GM18502 (cell line): ENCODE data around the gene FBXO17.

Source experiments
- ATAC-seq: cut with Tn5 transposase; IDR thresholded peaks from one replicate; pipeline ENCODE4 v1.9.1; 2021; ENCODE audit warnings: mild to moderate bottlenecking; ENCODE audit not compliant: unreplicated experiment, poor library complexity

Gene FBXO17

GRCh38 chr19:38919837-38920601 is 55.5 kb downstream of the FBXO17 start:
- no peak for ATAC-seq

GRCh38 chr19:38918526-38918925 is 57.0 kb downstream of the FBXO17 start:
- ATAC-seq: no peak

- no peak for ATAC-seq
These were observed 57.5 kb downstream of the FBXO17 start for GRCh38 chr19:38917921-38918491.

- no peak for ATAC-seq
These were observed 58.0 kb downstream of the FBXO17 start for GRCh38 chr19:38917516-38917915.

- no peak for ATAC-seq
These were observed 59.9 kb downstream of the FBXO17 start for GRCh38 chr19:38915329-38916321.

- no peak for ATAC-seq
These were observed 61.6 kb downstream of the FBXO17 start for GRCh38 chr19:38913958-38914357.

GRCh38 chr19:38912600-38913514 is 62.7 kb downstream of the FBXO17 start:
- no peak for ATAC-seq

GRCh38 chr19:38911388-38912001 is 64.0 kb downstream of the FBXO17 start:
- ATAC-seq: no peak

- no peak for ATAC-seq
These were observed 65.1 kb downstream of the FBXO17 start for GRCh38 chr19:38910488-38910887.

- ATAC-seq: no peak
These were observed 66.6 kb downstream of the FBXO17 start for GRCh38 chr19:38908911-38909310.

GRCh38 chr19:38907670-38908069 is 67.9 kb downstream of the FBXO17 start:
- ATAC-seq: no peak

GRCh38 chr19:38907227-38907626 is 68.3 kb downstream of the FBXO17 start:
- ATAC-seq: no peak

- ATAC-seq: no peak
These were observed 69.9 kb downstream of the FBXO17 start for GRCh38 chr19:38905620-38906019.

- no peak for ATAC-seq
These were observed 70.7 kb downstream of the FBXO17 start for GRCh38 chr19:38904581-38905539.

- no peak for ATAC-seq
These were observed 73.9 kb downstream of the FBXO17 start for GRCh38 chr19:38901683-38902082.

- no peak for ATAC-seq
These were observed 74.8 kb downstream of the FBXO17 start for GRCh38 chr19:38900743-38901190.

GRCh38 chr19:38900202-38900629 is 75.3 kb downstream of the FBXO17 start:
- no peak for ATAC-seq
